HG03565 (cell line): ENCODE results near the gene SBK1.
A peak's percentile ranks its signal among the peaks of the same experiment; 100 is the strongest.

Source experiments
- ATAC-seq: cut with Tn5 transposase; IDR thresholded peaks from one replicate; pipeline ENCODE4 v1.9.1; 2021; ENCODE audit warnings: mild to moderate bottlenecking, moderate library complexity; ENCODE audit not compliant: unreplicated experiment

The SBK1 gene

DNA sequence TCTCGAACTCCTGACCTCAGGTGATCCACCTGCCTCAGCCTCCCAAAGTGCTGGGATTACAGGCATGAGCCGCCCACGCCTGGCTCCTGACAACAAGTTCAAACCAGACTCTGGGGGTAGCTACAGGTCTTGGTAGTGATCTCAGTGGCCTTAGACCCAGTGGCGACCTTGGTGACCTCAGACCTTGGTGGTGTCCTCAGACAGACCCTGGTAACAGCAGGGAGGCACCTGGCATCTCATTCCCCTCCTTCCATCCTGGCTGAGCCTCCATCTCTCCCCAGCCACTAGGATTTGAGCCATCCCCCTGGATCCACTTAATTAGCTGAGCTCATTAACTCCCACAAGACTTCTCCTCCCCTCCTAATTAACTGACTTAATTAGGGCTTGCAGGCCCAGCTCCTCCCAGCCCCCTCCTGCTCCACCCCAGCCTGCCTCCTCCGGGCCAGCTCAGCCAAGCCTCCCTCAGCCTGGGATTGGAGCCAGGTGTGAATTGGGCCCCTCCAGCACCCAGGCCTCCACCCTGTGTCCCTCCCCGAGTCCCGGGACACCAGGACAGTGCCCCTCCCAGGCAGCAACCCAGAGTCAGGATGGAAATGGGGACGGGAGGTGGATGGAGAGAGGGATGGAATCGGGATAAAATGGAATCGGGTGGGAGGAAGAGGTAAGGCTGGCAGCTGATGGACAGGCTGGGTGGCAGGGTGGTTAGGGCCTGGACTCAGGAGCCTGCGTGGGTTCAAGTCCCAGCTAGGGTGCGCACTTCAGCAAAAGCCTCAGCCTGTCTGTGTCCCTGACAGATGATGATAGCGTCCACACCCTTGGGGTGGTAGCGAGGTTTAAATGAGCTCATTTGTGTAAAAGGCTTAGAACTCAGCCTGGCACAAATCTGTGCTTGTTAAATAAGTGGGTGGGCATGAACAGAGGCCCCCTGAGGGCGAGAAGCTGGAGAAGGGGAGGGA is 11.2 kb upstream of the SBK1 start:
- ATAC-seq = no peak

DNA sequence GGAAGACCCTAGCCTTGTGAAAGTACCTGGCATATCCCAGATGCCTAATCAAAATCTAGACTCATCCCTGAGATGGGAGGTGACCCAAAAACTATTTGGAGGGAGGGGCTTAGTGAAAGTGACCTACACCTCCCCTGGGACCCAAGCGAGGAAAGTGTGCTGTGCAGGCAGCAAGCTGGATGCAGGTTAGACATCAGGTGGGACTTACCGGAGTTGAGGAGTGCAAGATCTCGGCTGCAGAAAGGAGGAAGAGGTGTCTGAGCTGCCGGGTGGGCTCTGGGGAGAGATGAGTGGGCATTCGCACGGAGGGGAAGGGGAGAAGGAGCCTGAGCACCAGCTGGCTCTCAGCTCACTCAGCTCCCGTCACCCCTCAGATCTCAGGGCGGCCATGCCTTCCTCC is 10.3 kb upstream of the SBK1 start:
- ATAC-seq = no peak

DNA sequence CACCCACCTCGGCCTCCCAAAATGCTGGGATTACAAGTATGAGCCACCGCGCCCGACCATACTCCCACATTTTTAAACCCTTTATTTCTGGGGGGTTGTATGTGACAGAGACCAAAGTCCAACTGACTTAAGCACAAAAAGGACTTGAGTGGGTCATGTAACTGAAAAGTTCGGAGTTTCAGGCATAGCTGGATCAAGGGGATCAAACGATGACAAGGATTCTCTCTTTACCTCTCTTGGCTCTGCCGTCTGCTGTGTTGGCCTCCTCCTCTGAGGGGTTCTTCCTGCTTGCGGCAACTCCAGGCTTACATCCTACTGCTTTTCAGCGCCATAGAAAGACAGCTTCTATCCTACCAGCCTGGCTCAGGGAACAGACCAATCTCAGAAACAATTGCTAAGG is 9.2 kb upstream of the SBK1 start:
- no peak for ATAC-seq

DNA sequence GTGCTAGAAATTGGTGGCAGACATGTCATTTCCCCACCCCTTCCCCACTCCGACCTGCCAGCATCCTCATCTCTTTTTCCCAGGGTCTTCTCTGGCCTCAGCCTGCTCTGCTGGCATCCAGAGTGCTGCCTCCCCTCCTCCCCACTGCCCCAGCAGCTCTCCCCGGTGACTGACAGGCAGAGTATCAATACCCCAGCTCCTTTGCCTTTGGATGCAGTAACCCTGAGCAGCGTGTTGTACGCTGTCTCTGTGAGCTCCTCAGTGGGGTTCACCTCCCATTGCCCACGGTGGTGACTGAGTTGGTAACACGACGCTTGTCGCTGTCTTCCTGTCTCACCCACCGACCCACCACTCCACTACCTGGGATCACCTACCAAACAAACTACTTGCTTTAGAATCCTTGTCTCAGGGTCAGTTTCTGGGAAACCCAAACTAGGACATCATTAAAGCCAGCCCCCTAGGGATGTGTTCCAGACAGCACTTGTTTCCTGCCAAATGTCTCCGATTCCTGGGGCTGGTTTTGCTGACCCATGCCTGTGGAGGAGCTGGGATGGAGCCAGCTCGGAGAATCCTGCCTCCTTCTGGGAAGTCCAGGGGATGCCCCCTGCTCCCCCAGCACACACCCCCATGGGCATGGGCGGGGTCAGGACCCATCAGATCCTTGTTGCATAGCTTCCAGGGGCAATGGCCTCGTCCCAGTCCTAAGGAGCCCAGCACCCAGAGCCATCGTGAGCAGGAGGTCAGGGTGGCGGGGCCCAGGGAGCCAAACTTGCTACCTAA is 8.3 kb upstream of the SBK1 start:
- ATAC-seq = no peak

DNA sequence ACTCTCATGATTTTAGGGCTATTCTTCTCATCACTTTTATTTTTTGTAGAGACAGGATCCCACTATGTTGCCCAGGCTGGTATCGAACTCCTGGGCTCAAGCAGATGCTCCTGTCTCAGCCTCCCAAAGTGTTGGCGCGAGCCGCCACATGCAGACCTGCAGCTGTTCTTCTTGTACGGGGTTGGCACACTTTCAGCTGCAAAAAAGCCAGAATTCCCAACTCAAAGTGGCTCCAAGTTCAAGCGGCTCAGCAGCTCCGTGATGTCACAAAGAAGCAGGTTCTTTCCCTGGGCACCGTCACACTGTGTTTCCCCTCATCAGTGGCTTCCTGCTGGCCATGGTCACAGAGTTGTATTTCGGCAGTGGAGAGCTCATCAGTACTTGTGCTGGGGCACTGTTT is 6.7 kb upstream of the SBK1 start:
- no peak for ATAC-seq

DNA sequence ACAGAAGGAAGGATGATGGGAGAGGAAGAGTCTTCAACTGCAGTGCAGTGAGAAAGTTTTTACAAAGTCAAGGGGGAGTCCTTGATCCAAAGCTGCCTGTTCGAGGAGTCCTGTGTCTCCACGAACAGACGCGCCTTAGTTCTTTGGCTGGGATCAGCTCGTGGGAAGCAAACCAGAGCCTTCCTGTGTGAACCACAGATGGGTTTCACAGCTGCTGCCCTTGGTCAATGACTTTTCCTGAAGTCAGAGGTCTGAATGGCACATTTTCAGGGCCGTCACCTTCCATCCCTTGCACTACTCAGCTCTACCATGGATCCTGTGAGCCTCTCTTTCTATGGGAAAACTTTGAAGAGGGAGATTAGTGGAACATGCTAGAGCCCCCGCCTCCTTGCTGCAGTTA is 4.2 kb upstream of the SBK1 start:
- ATAC-seq = no peak

DNA sequence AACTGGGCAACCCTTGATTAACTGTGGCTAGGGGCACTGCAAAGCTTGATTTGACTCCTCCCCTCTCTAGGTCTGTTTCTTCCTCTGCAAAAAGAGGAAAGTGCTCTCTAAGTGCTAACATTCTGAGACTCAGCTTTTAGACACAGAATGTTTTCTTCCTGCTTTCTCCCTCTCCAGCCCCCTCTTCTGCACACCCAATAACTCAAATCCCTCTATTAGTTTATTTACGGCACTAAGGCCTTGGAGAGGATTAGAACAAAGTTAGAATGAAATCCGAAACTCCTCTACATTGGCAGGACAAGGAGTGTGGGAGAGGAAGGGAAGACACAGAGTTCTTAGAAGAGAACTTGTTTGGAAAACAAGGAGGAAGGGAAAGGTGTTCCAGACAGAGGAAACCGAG is 3.3 kb upstream of the SBK1 start:
- no peak for ATAC-seq

DNA sequence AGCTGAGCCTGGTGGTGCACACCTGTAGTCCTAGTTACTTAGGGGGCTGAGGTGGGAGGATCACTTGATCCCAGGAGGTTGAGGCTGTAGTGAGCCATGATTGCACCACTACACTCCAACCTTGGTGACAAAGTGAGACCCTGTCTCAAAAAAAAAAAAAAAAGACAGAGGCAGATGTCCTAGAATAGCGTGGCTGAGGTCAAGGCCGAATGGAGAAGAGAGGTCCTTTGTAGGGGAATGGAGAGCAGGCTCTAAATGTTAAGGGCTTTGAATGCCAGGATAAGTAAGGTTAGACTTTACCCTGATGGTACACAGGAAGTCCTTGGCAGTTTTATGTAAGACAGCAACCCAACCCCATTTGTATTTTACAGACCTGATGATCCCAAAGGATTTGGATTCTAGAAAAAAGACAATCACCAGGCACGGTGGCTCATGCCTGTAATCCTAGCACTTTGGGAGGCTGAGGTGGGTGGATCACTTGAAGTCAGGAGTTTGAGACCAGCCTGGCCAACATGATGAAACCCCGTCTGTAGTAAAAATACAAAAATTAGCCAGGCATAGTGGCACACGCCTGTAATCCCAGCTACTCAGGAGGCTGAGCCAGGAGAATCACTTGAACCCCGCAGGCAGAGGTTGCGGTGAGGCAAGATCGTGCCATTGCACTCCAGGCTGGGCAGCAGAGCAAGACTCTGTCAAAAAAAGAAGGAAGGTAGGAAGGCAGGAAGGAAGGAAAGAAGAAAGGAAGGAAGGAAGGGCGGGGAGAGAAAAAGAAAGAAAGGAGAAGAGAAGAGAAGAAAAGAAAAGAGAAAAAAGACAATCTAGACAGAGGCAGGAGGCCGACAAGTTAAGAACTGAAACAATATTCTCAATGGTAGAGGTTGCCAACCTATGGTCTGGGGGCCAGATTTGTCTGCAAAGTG is 2.1 kb upstream of the SBK1 start:
- ATAC-seq = no peak

DNA sequence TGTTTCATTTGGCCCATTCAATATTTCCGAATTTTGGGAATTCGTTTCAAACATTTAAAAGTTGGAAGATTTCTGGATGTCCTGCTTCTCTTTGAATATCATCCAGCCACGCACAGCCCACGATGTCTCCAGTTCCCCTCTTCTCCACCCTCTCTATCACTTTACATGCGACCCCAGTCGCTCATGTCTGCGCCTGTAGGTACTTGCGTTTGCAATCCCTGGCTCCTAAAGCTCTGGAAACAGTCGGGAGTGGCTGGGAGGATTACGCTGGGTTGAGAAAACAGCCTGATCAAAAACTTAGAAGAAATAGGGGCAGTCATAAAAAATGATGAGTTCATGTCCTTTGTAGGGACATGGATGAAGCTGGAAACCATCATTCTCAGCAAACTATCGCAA is 1.5 kb upstream of the SBK1 start:
- ATAC-seq = no peak

DNA sequence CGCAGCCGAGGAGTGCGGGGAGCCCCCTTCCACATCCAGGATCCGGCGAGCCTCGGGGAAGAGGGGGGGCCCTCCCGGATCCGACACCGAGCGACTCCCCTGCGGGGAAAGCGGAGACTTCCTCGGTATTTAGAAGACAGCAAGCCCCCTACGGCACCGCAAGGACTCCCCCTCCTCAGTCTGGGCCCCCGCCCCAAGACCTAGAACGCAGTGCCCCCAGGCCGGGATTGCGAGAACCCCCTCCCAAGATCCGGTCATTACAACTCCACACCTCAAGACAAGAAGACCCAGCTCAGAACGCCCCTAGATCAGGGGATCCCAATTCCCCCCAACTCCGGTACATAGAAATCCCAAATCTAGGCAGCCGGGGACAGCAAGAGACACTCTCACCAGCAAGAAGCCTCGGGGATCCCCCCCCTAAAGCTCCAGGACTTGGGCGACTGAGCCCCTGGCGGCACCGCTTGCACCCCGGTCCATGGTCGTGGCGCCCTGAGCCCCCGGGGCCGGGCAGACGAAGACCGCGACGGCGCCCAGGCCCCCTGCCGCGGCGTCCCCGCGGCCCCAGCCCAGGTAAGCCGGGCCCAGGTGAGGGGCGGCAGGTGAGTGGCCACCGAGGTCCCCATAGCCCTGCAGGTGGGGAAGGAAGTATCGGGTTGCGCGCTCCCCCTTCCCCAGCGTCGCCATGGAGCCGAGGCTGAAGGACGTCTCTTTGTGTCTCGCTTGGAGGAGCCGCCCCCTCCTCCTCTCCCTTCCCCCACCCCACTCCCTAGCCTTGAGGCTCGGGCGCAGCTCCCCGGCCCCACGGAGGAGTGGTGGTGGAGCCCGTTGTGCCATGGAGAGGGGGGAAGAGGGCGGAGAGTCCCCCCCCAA is 641 bp downstream of the SBK1 start:
- ATAC-seq = peak; percentile 6

DNA sequence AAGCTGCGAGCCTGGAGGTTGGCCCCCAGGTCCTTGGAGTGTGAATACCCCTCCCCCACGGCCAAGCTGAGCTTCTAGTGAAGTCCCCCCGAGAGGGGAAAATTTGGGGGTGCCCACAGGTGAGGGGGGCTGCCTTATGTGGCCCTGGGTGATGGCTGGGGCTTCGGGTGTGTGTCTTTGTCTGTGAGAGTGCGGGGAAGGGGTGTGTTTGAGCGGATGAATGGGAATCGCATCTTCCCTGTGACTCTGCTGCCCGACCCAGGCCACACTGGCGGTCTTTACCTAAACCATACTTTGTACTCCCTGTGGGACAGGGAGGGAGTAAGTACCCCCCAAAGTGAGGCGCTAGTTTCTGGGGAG is 1.3 kb downstream of the SBK1 start:
- no peak for ATAC-seq

DNA sequence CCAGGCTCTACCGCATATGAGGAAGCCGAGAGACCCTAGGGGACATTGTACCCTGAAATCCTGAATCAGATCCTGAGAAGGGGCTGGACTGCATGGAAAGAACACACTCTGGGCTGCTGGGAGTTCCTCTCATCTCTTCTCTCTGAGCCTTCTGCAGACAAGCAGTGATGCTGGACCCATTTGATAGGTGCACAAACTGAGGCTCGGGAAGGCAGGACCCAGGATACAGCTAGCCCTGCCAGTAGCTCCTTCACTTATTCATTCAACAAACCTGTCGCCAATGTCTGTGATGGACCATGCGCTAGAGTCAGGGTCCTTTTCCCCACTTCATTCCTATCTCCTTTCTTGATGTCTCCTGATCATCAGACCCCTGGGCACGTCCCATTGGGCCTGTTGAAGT is 1.9 kb downstream of the SBK1 start:
- ATAC-seq = no peak

DNA sequence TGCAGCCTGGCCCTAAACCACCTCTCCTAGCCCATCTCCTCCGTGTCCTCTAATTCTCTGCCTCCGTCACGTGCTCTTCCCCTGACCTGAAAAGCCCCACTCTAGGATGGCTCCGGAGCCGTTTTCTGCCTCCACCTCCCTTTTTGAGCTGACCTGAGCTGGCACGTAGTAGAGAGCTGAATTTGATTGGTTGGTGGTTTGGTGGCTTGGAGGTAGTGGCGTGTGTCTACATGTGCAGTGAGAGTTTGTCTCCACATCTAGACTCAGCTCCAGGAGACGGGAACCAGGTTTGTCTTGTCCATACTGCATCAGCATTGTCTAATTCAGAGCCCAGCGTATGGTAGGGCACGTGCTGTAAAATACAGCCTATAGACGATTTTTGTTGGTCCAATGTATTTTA is 3.0 kb downstream of the SBK1 start:
- no peak for ATAC-seq

DNA sequence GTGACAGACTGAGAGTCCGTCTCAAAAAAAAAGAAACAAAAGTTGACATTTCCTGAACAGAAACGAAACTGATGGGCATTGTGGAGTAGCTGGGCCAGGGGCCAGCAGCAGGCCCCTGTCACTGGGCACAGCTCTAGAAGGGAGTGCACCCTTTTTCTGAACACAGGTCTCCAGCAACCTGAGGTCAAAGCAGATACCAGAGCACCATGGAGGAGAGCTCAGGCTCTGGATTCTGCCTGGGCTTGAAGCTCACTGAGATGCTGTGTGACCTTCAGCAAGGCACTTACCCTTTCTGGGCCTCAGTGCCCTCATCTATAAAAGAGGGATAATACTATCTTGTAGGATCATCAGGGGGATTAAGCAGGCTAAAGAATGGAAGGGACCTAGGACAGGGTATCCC is 5.0 kb downstream of the SBK1 start:
- ATAC-seq = no peak

DNA sequence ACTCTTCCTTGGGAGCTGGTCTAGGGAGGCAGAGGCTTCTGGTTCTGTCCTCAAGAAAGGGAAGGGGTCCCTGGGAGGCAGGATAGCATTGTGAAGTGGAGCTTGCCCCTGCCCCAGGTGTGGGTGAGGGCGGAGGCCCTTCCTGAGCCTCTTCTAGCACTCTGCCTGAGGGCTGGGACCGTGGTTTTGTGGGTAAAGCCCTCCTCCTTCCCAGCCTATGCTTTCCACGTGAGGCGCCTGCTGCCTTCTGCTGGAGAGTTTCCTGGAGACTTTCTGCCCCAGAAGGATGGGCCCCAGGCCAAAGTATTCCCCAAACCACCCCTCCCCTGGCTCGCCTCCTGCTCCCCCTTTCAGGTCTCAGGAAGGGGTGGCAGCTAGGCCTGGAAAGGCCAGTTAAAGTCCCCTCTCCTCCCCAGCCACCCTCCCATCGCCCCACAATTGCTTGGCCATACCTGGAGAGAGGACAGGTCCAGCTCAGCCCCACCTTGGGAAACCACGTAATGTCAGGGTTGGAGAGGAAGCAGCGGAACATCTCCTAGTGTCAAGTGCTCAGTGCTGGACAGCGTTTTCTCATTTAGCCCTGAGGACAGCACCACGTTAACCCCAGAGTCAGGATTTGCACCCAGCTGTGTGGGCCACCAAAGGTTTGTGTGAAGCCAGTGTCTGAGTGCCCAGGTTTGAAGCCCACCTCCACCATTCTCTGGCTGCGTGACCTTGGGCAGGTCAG is 5.6 kb downstream of the SBK1 start:
- no peak for ATAC-seq

DNA sequence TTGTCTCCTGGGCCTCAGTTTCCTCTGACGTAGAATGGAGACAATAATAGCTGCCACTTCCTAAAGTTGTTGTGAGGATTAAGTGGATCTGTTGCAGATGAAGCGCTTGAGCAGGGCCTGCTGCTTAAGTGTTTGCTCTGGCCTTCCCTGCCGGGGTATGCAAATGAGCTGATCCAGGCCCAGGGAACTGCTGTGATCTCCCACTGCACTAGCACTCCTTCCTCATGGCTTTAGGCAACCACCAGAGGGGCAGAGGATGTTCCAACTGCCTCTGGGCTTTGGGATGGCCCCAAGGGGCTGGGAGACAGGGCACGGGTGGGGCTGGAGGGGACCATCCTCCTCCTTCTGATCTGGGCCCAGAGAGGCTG is 6.2 kb downstream of the SBK1 start:
- no peak for ATAC-seq

DNA sequence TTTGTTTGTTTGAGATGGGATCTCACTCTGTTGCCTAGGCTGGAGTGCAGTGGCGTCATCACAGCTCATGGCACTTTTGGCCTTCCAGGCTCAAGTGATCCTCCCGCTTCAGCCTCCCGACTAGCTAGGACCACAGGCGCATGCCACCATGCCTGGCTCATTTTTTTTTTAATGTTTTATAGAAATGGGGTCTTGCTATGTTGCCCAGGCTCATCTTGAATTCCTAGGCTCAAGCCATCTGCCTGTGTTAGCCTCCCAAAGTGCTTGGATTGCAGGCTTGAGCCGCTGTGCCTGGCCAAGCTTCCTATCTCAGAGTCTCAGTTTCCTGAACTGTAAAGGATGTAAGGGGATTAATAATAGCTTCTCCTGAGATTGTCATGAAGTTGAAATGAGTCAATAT is 8.0 kb downstream of the SBK1 start:
- ATAC-seq = no peak

DNA sequence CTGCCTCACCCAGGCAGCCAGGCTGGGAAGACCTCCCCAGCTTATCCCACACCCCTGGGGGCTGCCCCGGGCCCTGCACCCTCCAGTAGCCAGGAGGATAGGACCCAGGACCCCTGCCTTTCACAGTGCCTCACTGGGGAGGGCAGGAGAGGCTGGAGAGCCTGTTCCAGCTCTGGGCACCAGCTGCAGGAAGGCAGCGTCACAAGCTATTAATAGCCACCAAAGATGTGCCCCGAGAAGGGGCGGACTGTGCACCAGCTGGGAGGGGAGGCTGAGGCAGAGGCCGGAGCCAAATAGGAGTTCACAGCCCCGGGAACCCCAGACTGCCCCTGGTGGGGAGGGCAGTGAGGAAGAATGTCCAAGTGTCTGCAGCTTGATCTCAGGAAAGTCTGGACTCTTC is 8.8 kb downstream of the SBK1 start:
- no peak for ATAC-seq

DNA sequence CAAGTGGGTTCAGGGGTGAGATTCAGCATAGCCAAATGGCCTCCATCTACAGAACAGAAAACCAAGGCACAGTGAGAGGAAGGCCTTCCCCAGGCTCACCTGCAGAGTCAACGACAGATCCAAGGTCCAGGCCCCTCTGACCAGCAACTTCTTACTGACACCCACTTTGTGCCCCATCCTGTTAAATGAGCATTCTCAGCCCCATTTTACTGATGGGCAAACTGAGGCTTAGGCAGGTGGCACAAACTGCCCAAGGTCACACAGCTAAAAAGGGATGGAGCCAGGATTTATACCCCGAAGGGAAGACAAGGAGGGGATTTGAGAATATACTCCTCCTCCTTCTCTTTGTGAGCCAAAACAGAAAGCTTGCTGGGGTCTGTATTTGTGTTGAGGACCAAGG is 9.3 kb downstream of the SBK1 start:
- ATAC-seq = no peak

DNA sequence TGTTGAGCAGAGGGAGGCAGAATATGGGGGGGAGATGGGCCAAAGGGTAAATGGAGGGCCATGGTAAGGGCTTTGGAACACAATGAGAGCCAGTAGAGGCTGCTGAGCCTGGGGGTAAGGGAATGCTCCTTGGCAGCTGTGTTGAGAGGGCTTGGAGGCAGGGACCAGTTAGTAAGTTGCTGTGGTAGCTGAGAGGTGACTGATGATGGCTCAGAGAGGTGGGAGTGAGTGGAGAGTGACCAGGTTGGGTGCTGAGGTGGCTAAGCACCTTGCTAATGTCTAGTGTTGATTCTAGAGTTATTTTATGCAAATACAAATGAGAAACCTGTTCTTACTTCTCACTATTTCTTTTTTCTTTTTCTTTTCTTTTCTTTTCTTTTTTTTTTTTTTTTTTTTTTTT is 10.8 kb downstream of the SBK1 start:
- ATAC-seq = no peak
